Peyer's patch (tissue), 4 donors: ENCODE data around the gene OPN4. TPM values are rescaled to one million over a fixed set of nuclear protein-coding genes. Genes with fewer than 3 reads are reported as not detected.

Source experiments
- DNase-seq, 3 donors: peaks; one replicate each; pipeline ENCODE4 v3.0.0-alpha.2; 2017 to 2019
- H3K27ac ChIP-seq, 4 donors: fragments of 200-600 bp; sonication (generic); one replicate each; pipeline ENCODE4 v1.5.1; 2016 to 2019
- H3K27me3 ChIP-seq, 2 donors: fragments of 200-600 bp; sonication (generic); one replicate each; pipeline ENCODE4 v1.5.1; 2019
- H3K36me3 ChIP-seq, 3 donors: fragments of 200-600 bp; sonication (generic); one replicate each; pipeline ENCODE4 v1.5.1; 2016 to 2019
- H3K4me1 ChIP-seq, 4 donors: fragments of 200-600 bp; sonication (generic); one replicate each; pipeline ENCODE4 v1.5.1; 2016 to 2019
- H3K4me3 ChIP-seq, 4 donors: fragments of 200-600 bp; sonication (generic); 1 replicate in 3 of 4; 2 replicates in 1 of 4; pipeline ENCODE4 v1.5.1; 2016 to 2019; ENCODE audit warnings: mild to moderate bottlenecking in 1 of 4
- H3K9me3 ChIP-seq, 4 donors: fragments of 200-600 bp; sonication (generic); one replicate each; pipeline ENCODE4 v1.5.1; 2016 to 2019; ENCODE audit warnings: mild to moderate bottlenecking in 1 of 4
- POLR2A ChIP-seq, 2 donors: fragments of 450-650 bp; IDR thresholded peaks; one replicate each; pipeline ENCODE4 v1.5.1; 2017; ENCODE audit warnings: antibody characterized with exemption in 2 of 2, mild to moderate bottlenecking in 2 of 2, moderate library complexity in 2 of 2
- total RNA-seq, 4 donors: library from RNA; depleted of rRNA; stranded (reverse); fragments of >200 nt; gene quantifications; one replicate each; pipeline ENCODE4 v1.1.0, GENCODE V29; 2016
- TF ChIP-seq, protein P1 (sequence below), 6 experiments: fragments of 450-650 bp in 4 of 6; fragments of 200-600 bp in 2 of 6; sonication (generic) in 1 of 6; IDR thresholded peaks; one replicate each; pipeline ENCODE4 v1.5.1; 2017 to 2019; ENCODE audit warnings: antibody characterized with exemption in 6 of 6, mild to moderate bottlenecking in 3 of 6, moderate library complexity in 1 of 6

OPN4 gene
- total RNA-seq, 4 donors from 2014 or later = not detected

DNA sequence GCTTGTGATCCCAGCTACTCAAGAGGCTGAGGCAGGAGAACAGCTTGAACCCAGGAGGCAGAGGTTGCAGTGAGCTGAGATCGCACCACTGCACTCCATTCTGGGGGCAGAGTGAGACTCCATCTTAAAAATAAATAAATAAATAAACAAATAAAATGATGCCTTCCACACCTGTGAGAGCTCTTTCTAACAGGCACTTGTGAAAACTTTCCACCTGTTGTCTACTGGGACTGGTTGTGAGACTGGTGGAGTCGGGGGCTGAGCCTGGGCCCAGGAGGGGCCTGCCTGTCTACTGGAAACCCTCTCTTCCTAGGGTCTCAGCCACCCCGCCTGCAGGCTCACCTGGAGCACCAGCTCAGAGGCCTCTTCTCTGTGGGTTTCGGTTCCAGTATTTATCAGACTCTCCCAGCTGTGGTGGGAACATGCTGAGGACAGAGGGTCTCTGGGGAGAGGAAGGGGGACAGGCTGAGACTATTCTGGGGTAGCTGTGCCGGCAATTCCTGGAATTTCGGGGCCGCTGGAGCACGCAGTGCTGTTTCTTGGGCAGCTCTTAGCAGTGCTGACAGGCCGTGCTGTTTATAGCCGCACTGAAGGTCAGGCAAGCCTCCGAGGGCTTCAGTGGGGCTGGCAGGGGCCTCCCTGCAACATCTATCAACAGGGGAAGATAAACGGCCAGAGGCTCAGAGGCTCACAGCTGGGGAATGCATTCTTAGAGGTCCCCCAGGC, 17.8 kb downstream of the OPN4 start:
- TF ChIP-seq, protein P1, sequence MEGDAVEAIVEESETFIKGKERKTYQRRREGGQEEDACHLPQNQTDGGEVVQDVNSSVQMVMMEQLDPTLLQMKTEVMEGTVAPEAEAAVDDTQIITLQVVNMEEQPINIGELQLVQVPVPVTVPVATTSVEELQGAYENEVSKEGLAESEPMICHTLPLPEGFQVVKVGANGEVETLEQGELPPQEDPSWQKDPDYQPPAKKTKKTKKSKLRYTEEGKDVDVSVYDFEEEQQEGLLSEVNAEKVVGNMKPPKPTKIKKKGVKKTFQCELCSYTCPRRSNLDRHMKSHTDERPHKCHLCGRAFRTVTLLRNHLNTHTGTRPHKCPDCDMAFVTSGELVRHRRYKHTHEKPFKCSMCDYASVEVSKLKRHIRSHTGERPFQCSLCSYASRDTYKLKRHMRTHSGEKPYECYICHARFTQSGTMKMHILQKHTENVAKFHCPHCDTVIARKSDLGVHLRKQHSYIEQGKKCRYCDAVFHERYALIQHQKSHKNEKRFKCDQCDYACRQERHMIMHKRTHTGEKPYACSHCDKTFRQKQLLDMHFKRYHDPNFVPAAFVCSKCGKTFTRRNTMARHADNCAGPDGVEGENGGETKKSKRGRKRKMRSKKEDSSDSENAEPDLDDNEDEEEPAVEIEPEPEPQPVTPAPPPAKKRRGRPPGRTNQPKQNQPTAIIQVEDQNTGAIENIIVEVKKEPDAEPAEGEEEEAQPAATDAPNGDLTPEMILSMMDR (IDR thresholded peaks at IDR 0.05) = no peak
- no peak for TF ChIP-seq POLR2A (IDR thresholded peaks at IDR 0.05)
- H3K4me3 ChIP-seq = no peak overlapping the region
- H3K36me3 ChIP-seq = no peaks in the 10 kb centered on the region
- H3K4me1 ChIP-seq = peaks cover 0 to 14% (median 0%) of the 10 kb centered on the region in 4 donors
- DNase-seq = no peak
- no peaks in the 10 kb centered on the region for H3K27me3 ChIP-seq
- H3K9me3 ChIP-seq = no peaks in the 10 kb centered on the region
- H3K27ac ChIP-seq = peak overlapping the region in 2 of 4 donors; percentile 38 to 84

DNA sequence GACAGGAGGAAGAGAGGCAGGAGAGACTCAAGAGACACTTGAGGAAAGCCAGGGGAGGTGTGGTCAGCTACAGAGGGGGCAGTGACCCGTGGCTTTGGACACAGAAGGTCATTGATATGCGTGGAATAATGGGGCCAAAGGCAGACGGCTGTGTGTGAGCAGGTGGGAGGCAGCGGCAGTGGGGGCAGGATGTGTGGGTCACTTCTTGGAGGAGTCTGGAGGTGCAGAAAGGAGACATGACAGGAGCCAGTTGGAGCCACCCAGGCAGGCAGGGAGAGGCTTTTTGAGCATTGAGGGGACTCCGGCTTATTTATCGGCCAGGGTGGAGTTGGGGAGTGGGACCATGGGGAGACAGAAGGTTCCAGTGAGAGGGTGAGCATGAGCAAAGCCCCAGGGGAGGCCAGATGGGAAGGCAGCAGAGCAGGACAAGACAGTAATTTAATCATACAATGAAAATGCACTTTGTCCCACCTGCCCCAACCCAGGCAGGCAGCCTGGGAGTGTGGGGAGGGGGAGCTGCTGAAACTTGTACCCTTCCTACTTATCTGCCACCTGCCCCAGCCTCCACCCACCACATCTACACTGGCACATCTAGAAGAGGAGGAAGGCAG, 19.0 kb downstream of the OPN4 start:
- H3K27me3 ChIP-seq = no peaks in the 10 kb centered on the region
- no peak overlapping the region for H3K4me3 ChIP-seq
- TF ChIP-seq, protein P1 (IDR thresholded peaks at IDR 0.05) = no peak
- no peak for TF ChIP-seq POLR2A (IDR thresholded peaks at IDR 0.05)
- peaks cover 0 to 14% (median 0%) of the 10 kb centered on the region in 4 donors for H3K4me1 ChIP-seq
- H3K9me3 ChIP-seq = no peaks in the 10 kb centered on the region
- no peaks in the 10 kb centered on the region for H3K36me3 ChIP-seq
- H3K27ac ChIP-seq = peak overlapping the region in 1 of 4 donors; percentile 84
- DNase-seq = no peak

DNA sequence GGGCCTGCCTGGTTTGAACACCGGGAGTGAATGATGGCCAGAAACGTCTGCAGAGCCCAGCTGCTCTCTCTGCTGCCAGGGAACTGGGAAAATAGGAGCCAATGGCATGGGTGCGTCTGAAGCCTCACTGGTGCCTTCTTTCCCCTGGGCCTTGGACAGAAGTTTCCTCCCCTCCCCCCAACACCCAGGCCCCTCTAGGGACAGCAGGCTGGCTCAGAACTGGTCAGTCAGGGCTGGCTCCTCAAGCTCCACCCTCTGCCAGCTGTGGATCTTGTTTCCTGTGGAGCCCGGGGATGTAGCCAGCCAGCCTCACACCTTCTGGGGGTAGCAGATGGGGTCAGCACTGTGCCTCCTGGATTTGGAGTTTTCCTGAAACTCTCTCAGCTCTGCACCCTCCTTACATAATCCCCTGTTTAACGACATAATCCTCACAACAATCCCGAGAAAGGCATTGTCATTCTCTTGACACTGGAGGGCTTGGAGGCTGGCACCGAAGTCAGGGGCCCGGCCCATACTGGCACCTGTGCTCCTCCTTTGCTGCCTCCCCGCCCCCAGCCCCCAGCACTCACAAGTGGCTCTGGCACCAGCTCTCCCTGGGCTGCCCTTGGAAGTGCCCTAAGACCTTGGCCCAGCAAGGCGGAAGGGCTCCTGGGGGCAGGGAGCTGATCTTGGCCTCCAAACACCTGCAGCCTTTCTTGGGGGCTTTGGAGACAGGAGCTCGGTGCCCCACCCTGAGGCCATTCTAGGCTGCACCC, 19.7 kb downstream of the OPN4 start:
- TF ChIP-seq, protein P1 (IDR thresholded peaks at IDR 0.05) = no peak
- TF ChIP-seq POLR2A (IDR thresholded peaks at IDR 0.05) = no peak
- no peaks in the 10 kb centered on the region for H3K27me3 ChIP-seq
- H3K4me1 ChIP-seq = peaks cover 0 to 14% (median 0%) of the 10 kb centered on the region in 4 donors
- no peaks in the 10 kb centered on the region for H3K36me3 ChIP-seq
- no peak for DNase-seq
- H3K9me3 ChIP-seq = no peaks in the 10 kb centered on the region
- H3K27ac ChIP-seq = no peak overlapping the region
- H3K4me3 ChIP-seq = no peak overlapping the region

DNA sequence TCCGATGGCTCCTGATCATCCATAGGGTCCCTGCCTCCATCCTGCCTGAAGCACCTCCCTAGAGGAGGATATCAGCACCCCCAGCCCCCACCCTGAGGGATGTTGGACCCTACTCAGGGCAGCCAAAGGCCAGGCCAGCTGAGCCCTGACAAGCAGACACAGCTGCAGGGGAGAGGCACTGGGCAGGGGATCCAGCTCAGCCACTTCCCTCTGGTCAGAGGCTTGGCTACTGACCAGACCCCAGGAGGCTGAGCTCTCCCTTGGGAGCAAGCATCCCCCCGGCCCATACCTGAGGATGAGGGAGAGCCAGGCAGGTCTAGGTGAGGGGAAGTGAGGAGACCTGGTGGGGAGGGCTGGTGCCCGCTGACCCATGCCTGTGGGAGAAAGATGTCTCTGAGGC, 20.6 kb downstream of the OPN4 start:
- H3K9me3 ChIP-seq = no peaks in the 10 kb centered on the region
- no peaks in the 10 kb centered on the region for H3K27me3 ChIP-seq
- TF ChIP-seq POLR2A (IDR thresholded peaks at IDR 0.05) = no peak
- TF ChIP-seq, protein P1 (IDR thresholded peaks at IDR 0.05) = no peak
- no peaks in the 10 kb centered on the region for H3K36me3 ChIP-seq
- DNase-seq = no peak
- H3K4me1 ChIP-seq = peaks cover 0 to 14% (median 0%) of the 10 kb centered on the region in 4 donors
- no peak overlapping the region for H3K4me3 ChIP-seq
- H3K27ac ChIP-seq = no peak overlapping the region

DNA sequence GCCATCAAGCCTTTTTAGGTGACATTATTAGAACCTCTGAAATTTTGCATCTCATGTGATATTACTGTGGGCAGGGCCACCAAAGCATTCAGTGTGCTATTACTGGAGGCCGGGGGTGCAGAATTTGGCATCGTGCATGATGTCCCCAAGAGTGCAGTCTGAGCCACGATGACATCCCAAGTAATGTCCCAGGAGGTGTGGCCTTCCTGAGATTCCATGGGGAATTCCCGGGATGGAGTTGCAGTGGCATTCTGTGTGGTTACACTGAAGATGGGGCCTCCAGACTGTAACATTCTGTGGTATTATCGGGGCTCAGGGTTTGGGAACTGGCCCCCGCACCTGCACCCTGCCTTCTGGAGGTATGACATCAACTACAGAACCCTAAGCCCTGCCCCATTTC, 23.0 kb downstream of the OPN4 start:
- no peak for TF ChIP-seq POLR2A (IDR thresholded peaks at IDR 0.05)
- TF ChIP-seq, protein P1 (IDR thresholded peaks at IDR 0.05) = no peak
- Histone ChIP-seq H3K9me3 (no peaks in the 10 kb centered on the region), H3K27me3 (no peaks in the 10 kb centered on the region), H3K36me3 (no peaks in the 10 kb centered on the region), H3K4me3 (no peak overlapping the region), H3K27ac (no peak overlapping the region), H3K4me1 (no peaks in the 10 kb centered on the region)
- no peak for DNase-seq
